Measurements from ENCODE around the gene SAMD14. TPM values are rescaled to one million over a fixed set of nuclear protein-coding genes. Genes with fewer than 3 reads are reported as not detected.
A peak's percentile ranks its signal among the peaks of the same experiment; 100 is the strongest.

Gene SAMD14
- total and polyA plus RNA-seq, 4 donors = 3.3 to 6.2 (median 4.2) TPM

- TF ChIP-seq, protein P1, sequence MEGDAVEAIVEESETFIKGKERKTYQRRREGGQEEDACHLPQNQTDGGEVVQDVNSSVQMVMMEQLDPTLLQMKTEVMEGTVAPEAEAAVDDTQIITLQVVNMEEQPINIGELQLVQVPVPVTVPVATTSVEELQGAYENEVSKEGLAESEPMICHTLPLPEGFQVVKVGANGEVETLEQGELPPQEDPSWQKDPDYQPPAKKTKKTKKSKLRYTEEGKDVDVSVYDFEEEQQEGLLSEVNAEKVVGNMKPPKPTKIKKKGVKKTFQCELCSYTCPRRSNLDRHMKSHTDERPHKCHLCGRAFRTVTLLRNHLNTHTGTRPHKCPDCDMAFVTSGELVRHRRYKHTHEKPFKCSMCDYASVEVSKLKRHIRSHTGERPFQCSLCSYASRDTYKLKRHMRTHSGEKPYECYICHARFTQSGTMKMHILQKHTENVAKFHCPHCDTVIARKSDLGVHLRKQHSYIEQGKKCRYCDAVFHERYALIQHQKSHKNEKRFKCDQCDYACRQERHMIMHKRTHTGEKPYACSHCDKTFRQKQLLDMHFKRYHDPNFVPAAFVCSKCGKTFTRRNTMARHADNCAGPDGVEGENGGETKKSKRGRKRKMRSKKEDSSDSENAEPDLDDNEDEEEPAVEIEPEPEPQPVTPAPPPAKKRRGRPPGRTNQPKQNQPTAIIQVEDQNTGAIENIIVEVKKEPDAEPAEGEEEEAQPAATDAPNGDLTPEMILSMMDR (IDR thresholded peaks at IDR 0.05; ENCODE audit: control extremely low read depth, extremely low read depth) = no peak
- no peaks in the 10 kb centered on the region for H3K9me3 ChIP-seq (ENCODE audit: control insufficient read depth in 4 of 4, insufficient read depth in 3 of 4, low read length in 3 of 4)
- peaks cover 0 to 30% (median 10%) of the 10 kb centered on the region in 5 donors for H3K4me1 ChIP-seq (ENCODE audit: control insufficient read depth in 5 of 5, insufficient read depth in 5 of 5, low read length in 5 of 5)
- peak overlapping the region; percentile 2 to 37 for H3K27ac ChIP-seq (ENCODE audit: low read depth in 1 of 2, low read length in 1 of 2)
- no peak for ATAC-seq (ENCODE audit: insufficient read depth, low FRiP score)
- H3K36me3 ChIP-seq (ENCODE audit: control insufficient read depth in 4 of 4, insufficient read depth in 4 of 4, low read length in 4 of 4) = no peaks in the 10 kb centered on the region
- H3K4me3 ChIP-seq = no peak overlapping the region
- no peak for DNase-seq
- H3K27me3 ChIP-seq (ENCODE audit: control insufficient read depth in 3 of 3, insufficient read depth in 3 of 3, low read length in 2 of 3) = no peaks in the 10 kb centered on the region
- WGBS, 2 donors = 91 to 93% methylated on average over 20 of the region's 20 CpGs
- no peak overlapping the region for H3K9ac ChIP-seq (ENCODE audit: insufficient read depth in 1 of 2, low read length in 2 of 2)
Observed at GRCh38 chr17:50176559-50177357, 46.8 kb upstream of the SAMD14 start.

DNA sequence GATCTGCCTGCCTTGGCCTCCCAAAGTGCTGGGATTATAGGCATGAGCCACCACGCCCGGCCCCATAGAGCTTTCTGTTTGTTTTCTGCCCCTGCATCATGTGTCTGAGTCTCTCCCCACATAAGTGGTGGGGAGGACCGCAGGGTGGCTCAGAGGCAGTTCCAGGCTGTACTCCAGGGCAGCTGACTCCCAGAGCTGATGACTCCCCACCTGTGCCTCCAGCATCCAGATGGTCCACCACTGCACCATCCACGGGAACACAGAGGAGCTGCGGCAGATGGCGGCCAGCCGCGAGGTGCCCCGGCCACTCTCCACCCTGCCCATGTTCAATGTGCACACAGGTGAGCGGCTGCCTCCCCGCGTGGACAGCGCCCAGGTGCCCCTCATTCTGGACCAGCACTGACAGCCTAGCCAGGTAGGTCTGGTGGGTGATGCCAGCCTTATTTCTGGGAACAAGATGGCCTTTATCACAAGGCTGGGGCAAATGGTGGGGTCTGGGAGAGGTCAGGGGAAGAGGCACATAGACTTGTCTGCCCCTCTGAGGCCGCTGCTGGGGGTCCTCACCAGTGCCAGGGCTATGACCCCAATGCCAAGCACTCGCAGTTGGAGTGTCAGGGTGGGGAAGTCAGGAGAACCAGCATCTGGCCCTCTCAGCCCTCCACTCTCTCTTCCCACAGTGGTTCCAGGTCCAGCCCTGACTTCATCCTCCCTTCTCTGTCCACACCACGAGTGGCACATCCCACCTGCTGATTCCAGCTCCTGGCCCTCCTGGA is 45.3 kb upstream of the SAMD14 start:
- Histone ChIP-seq H3K4me1 (ENCODE audit: control insufficient read depth in 5 of 5, insufficient read depth in 5 of 5, low read length in 5 of 5) (peaks cover 0 to 30% (median 10%) of the 10 kb centered on the region in 5 donors), H3K27ac (ENCODE audit: low read depth in 1 of 2, low read length in 1 of 2) (peak overlapping the region in 1 of 2 donors; percentile 12), H3K27me3 (ENCODE audit: control insufficient read depth in 3 of 3, insufficient read depth in 3 of 3, low read length in 2 of 3) (no peaks in the 10 kb centered on the region), H3K9ac (ENCODE audit: insufficient read depth in 1 of 2, low read length in 2 of 2) (no peak overlapping the region), H3K4me3 (no peak overlapping the region), H3K36me3 (ENCODE audit: control insufficient read depth in 4 of 4, insufficient read depth in 4 of 4, low read length in 4 of 4) (no peaks in the 10 kb centered on the region), H3K9me3 (ENCODE audit: control insufficient read depth in 4 of 4, insufficient read depth in 3 of 4, low read length in 3 of 4) (no peaks in the 10 kb centered on the region)
- WGBS, 2 donors = 93 to 96% methylated on average over 16 of the region's 16 CpGs
- DNase-seq = no peak
- no peak for ATAC-seq (ENCODE audit: insufficient read depth, low FRiP score)
- TF ChIP-seq, protein P1 (IDR thresholded peaks at IDR 0.05; ENCODE audit: control extremely low read depth, extremely low read depth) = no peak

GRCh38 chr17:50174444-50174843 is 44.5 kb upstream of the SAMD14 start:
- H3K27ac ChIP-seq (ENCODE audit: low read depth in 1 of 2, low read length in 1 of 2) = no peak overlapping the region
- DNase-seq (no peak), ATAC-seq (ENCODE audit: insufficient read depth, low FRiP score) (no peak)
- TF ChIP-seq, protein P1 (IDR thresholded peaks at IDR 0.05; ENCODE audit: control extremely low read depth, extremely low read depth) = no peak
- H3K9ac ChIP-seq (ENCODE audit: insufficient read depth in 1 of 2, low read length in 2 of 2) = no peak overlapping the region
- no peak overlapping the region for H3K4me3 ChIP-seq
- peaks cover 0 to 30% (median 10%) of the 10 kb centered on the region in 5 donors for H3K4me1 ChIP-seq (ENCODE audit: control insufficient read depth in 5 of 5, insufficient read depth in 5 of 5, low read length in 5 of 5)
- WGBS, 2 donors = 76 to 80% methylated on average over 6 of the region's 6 CpGs
- no peaks in the 10 kb centered on the region for H3K36me3 ChIP-seq (ENCODE audit: control insufficient read depth in 4 of 4, insufficient read depth in 4 of 4, low read length in 4 of 4)
- no peaks in the 10 kb centered on the region for H3K27me3 ChIP-seq (ENCODE audit: control insufficient read depth in 3 of 3, insufficient read depth in 3 of 3, low read length in 2 of 3)
- no peaks in the 10 kb centered on the region for H3K9me3 ChIP-seq (ENCODE audit: control insufficient read depth in 4 of 4, insufficient read depth in 3 of 4, low read length in 3 of 4)

All from lung (tissue), 12 donors.